OCI-LY7 (cell line): ENCODE data around the gene RPS6KA2. TPM values are rescaled to one million over a fixed set of nuclear protein-coding genes. Genes with fewer than 3 reads are reported as not detected.

ENCODE experiments used
- BruUV-seq: library from RNA; stranded (reverse); fragments of 400-500 nt; replicated peaks from 2 replicates; lab custom pipeline; 2021; lab: Mats Ljungman, UMichigan
- CTCF ChIA-PET: fragments of 300-600 bp; sonication (Branson Sonifier 250); formaldehyde crosslinking; loops from one replicate; lab custom pipeline; 2022; ENCODE audit warnings: antibody characterized with exemption; ENCODE audit not compliant: unreplicated experiment; lab: Charles Lee
- POLR2A ChIA-PET: fragments of 300-600 bp; sonication (Branson Sonifier 250); formaldehyde crosslinking; loops from one replicate; lab custom pipeline; 2022; ENCODE audit warnings: antibody characterized with exemption; lab: Charles Lee
- DNase-seq: peaks from one replicate; pipeline ENCODE4 v3.0.0-alpha.2; 2015; ENCODE audit warnings: low spot score
- H2AFZ ChIP-seq: fragments of 200-600 bp; sonication (generic), shearing (Covaris generic); 2 replicates; pipeline ENCODE4 v1.6.1; 2014; ENCODE audit warnings: mild to moderate bottlenecking, antibody characterized with exemption, low read length, moderate library complexity
- H3K27ac ChIP-seq: fragments of 200-600 bp; sonication (generic); 2 replicates; pipeline ENCODE4 v1.5.1; 2014; ENCODE audit warnings: mixed run types, low read depth, mild to moderate bottlenecking, moderate library complexity, low read length, inconsistent platforms; ENCODE audit not compliant: poor library complexity, severe bottlenecking
- H3K36me3 ChIP-seq: fragments of 200-600 bp; sonication (generic); 2 replicates; pipeline ENCODE4 v1.6.1; 2014; ENCODE audit warnings: mild to moderate bottlenecking, antibody characterized with exemption, low read length, moderate library complexity, mixed read lengths; ENCODE audit not compliant: insufficient read depth
- H3K4me1 ChIP-seq: fragments of 200-600 bp; sonication (generic); 2 replicates; pipeline ENCODE4 v1.5.1; 2014; ENCODE audit warnings: mild to moderate bottlenecking, low read length; ENCODE audit not compliant: insufficient read depth, poor library complexity, severe bottlenecking
- H3K4me2 ChIP-seq: fragments of 200-600 bp; sonication (generic); 2 replicates; pipeline ENCODE4 v1.6.1; 2014; ENCODE audit warnings: mild to moderate bottlenecking, low read length
- H3K4me3 ChIP-seq: fragments of 200-600 bp; sonication (generic); 2 replicates; pipeline ENCODE4 v1.5.1; 2014; ENCODE audit warnings: mild to moderate bottlenecking, low read depth, low read length; ENCODE audit not compliant: poor library complexity, severe bottlenecking
- H3K79me2 ChIP-seq: fragments of 200-600 bp; sonication (generic); 2 replicates; pipeline ENCODE4 v1.6.1; 2016; ENCODE audit warnings: low read depth, mild to moderate bottlenecking, low read length, moderate library complexity, mixed read lengths; ENCODE audit not compliant: insufficient read depth
- H3K9me2 ChIP-seq: fragments of 200-600 bp; sonication (generic); 2 replicates; pipeline ENCODE4 v1.6.1; 2016; ENCODE audit warnings: mild to moderate bottlenecking, low read length, mixed read lengths; ENCODE audit not compliant: insufficient read depth
- H3K9me3 ChIP-seq: fragments of 200-600 bp; sonication (generic); 2 replicates; pipeline ENCODE4 v1.6.1; 2014; ENCODE audit warnings: mild to moderate bottlenecking, mixed run types, low read length, mixed read lengths
- H4K20me1 ChIP-seq: fragments of 200-600 bp; sonication (generic); 2 replicates; pipeline ENCODE4 v1.6.1; 2014; ENCODE audit warnings: mild to moderate bottlenecking, antibody characterized with exemption, low read length, moderate library complexity, mixed read lengths; ENCODE audit not compliant: insufficient read depth
- CTCF ChIP-seq: fragments of 200-600 bp; sonication (generic); conservative IDR thresholded peaks from 2 replicates; pipeline ENCODE4 v1.5.1; 2014; ENCODE audit warnings: mild to moderate bottlenecking, antibody characterized with exemption, low read length, moderate library complexity, mixed read lengths
- EZH2phosphoT487 ChIP-seq: fragments of 200-600 bp; sonication (generic); IDR thresholded peaks from 2 replicates; pipeline ENCODE4 v1.6.1; 2018; ENCODE audit warnings: low read depth, borderline replicate concordance, mild to moderate bottlenecking, mixed run types, antibody characterized with exemption, low read length, moderate library complexity, mixed read lengths
- intact Hi-C: fragments of 100-400 bp; cut with micrococcal nuclease; formaldehyde crosslinking; loops from one replicate; pipeline ENCODE4 v1.10.0; 2022; ENCODE audit not compliant: unreplicated experiment
- total RNA-seq, 2 experiments: library from RNA; depleted of rRNA in 1 of 2; stranded (reverse); fragments of >200 nt in 1 of 2; shearing (Covaris generic) in 1 of 2; gene quantifications; 2 replicates each; pipeline ENCODE4 v1.2.3, GENCODE V29; 2014 to 2022

Gene RPS6KA2
- total RNA-seq, 2 experiments from 2014 or later = 0.69 to 1.9 TPM

GRCh38 chr6:166596776-166597507, 30.1 kb downstream of the RPS6KA2 start:
- POLR2A ChIA-PET = interaction anchor here (1.1 kb wide), 1 partner anchor 8 kb away, joined by 5 read pairs; no protein-coding TSS in a partner anchor
- no peak overlapping the region for H2AFZ ChIP-seq
- CTCF ChIA-PET = no interaction called here
- no peaks in the 10 kb centered on the region for H3K9me3 ChIP-seq
- no peaks in the 10 kb centered on the region for H3K79me2 ChIP-seq
- no peaks in the 10 kb centered on the region for H3K9me2 ChIP-seq
- H3K4me3 ChIP-seq = no peak overlapping the region
- BruUV-seq = no TSS peak
- DNase-seq = no peak
- no peaks in the 10 kb centered on the region for H4K20me1 ChIP-seq
- H3K36me3 ChIP-seq = no peaks in the 10 kb centered on the region
- intact Hi-C loops = no loop called here
- H3K27ac ChIP-seq = no peak overlapping the region
- no peak for TF ChIP-seq EZH2phosphoT487
- TF ChIP-seq CTCF = no peak
- no peak overlapping the region for H3K4me2 ChIP-seq
- H3K4me1 ChIP-seq = no peaks in the 10 kb centered on the region

- Histone ChIP-seq H2AFZ (no peak overlapping the region), H4K20me1 (no peaks in the 10 kb centered on the region), H3K4me2 (no peak overlapping the region), H3K4me3 (no peak overlapping the region), H3K9me2 (no peaks in the 10 kb centered on the region), H3K36me3 (no peaks in the 10 kb centered on the region), H3K27ac (no peak overlapping the region), H3K9me3 (no peaks in the 10 kb centered on the region), H3K4me1 (no peaks in the 10 kb centered on the region), H3K79me2 (no peaks in the 10 kb centered on the region)
- intact Hi-C loops = no loop called here
- no peak for DNase-seq
- BruUV-seq = no TSS peak
- ChIA-PET CTCF (no interaction called here), POLR2A (interaction anchor here (0.6 kb wide), 1 partner anchor 21 kb away, joined by 3 read pairs; no protein-coding TSS in a partner anchor)
- TF ChIP-seq EZH2phosphoT487 (no peak), CTCF (no peak)
Measured at GRCh38 chr6:166595949-166596348, 31.1 kb downstream of the RPS6KA2 start.
